Measurements from ENCODE around the gene ZNF326.
"Not testable (repeated sequence)": the region's sequence is repeated elsewhere in the genome, so short reads cannot be mapped to it uniquely, and the experiment has no call there.

The ZNF326 gene

GRCh38 chr1:89971600-89971999 is 23.3 kb upstream of the ZNF326 start:
- no peak for DNase-seq (ENCODE audit: low spot score)

DNA sequence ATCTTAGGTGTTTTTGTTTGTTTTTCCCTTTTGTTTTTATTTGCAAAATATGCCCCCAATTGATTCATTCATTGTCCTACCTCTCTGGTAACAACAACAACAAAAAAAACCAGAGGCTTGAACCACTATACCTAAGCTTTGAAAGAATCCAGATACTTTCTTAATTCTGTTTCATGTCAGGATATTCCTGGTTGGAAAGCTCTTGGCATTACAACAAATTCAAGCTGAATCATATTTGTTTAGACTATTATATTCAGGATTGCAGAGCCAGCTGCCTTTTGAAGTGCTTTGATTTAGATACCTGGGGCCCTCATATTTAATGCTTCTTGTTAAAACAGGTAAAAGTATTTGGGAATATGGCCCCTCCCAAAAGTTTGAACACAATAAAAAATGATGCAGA is 22.9 kb upstream of the ZNF326 start:
- no peak for DNase-seq (ENCODE audit: low spot score)

DNA sequence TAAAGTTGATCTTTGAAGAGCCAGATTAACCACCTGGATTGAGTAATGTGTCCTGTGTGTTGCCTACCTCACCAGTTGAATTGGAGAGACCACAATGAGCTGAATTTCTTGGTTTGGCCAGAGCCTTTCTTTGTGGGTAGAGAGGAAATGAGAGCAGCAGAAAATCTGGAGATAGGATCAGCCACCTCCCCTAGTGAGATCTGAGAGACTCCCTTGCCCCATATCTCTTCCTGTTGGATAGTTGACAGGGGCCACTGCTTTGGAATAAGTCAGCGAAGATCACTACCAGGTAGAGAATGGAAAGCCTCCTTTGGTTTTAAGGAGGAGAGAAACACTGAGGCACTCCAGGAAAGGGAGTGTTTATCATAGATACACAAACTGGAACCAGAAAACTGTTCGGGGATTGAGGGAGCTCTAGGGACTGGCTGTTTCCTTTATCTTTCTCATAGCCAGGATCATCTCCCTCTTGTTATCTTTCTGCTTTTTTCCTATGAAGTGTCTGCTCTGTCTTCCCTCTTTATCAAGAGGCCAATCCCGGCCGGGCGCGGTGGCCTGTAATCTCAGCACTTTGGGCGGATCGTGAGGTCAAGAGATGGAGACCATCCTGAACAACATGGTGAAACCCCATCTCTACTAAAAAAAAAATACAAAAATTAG is 21.3 kb upstream of the ZNF326 start:
- DNase-seq (ENCODE audit: low spot score): no peak

GRCh38 chr1:89974256-89974655 is 20.7 kb upstream of the ZNF326 start:
- no peak for DNase-seq (ENCODE audit: low spot score)

DNA sequence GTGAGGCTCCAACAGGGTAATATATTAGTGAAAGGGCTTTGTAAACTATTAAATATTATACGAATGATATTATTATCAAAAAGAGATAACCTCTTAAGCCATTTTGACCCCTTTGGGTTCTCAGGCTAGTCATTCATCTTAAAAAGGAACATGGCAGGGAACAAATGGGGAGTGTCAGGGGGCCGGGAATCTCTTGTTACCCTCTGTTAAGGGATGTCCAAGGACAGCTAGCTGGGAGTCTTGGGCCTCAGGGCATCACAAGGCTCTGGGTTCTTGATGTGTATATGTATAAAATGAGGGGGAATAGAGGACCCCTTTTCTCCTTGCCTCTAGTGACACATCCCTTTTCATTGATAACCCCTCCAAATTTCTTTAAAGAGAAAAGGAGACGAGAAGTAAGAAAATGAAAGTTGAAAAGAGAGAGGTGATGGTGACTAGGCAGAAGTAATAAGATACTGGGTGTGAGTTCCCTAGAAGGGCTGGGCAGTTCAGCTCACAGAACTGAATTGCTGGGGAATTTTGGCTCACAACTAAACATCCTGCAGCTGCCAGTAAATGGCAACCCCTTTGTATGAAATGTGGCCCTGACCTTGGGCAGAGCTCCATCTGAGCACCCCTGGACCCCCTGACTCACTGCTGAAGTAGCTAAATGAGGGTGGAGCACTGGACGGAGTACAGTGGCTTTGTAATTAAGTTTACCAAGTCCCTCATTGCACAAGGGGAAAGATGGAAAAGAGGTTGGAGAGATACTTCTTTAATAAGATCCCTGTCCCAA is 20.0 kb upstream of the ZNF326 start:
- no peak for DNase-seq (ENCODE audit: low spot score)

DNA sequence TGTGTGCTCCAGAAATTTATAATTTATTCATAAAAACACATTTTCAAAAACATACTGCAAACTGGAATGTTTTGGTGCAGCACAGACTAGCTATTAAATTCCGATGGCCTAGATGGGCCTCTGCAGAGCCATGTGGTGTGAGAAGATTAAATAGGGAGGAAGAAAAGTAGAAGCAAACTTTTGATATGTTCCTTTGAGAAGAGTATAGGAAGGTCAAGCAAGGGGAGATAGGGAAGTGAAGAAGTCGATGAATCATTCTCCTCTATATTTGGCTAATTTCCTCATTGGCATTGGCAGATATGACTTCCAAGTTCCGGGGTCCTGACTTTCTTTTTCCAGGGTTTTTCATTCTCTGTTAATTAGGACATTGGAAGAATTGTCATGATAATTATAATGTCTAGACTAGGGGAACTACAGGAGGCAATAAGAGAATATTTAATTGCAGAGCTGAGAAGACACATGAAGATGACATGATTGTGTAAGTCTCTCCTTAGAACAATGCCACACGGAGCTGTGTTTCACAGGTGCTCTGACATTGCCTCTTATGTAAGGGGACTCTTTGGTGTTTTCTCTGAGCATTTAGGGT is 19.3 kb upstream of the ZNF326 start:
- DNase-seq (ENCODE audit: low spot score): no peak

GRCh38 chr1:89978755-89979154 is 16.2 kb upstream of the ZNF326 start:
- DNase-seq (ENCODE audit: low spot score): no peak

DNA sequence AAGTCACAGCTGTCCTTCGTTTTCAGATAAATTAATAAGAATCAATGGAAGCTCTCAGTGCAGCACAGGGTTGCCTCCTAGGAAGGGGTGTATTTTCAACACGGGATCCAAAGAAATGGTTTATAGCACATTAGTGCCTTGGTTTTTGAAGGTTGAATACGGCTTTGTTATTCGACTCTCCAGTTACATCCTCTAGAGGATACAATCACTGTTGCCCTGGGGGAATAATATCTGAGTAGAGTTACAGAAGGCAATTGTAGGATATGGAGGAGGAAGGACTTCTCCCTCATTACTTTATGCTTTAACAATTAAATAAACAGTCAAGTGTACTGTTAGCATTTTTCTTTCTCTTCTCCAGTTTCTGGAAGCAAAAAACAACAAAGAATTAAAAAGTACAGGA is 14.3 kb upstream of the ZNF326 start:
- DNase-seq (ENCODE audit: low spot score): no peak

GRCh38 chr1:89982846-89983245 is 12.1 kb upstream of the ZNF326 start:
- not testable (repeated sequence) for DNase-seq (ENCODE audit: low spot score)

- not testable (repeated sequence) for DNase-seq (ENCODE audit: low spot score)
Measured at GRCh38 chr1:89984564-89985116, 10.3 kb upstream of the ZNF326 start.

DNA sequence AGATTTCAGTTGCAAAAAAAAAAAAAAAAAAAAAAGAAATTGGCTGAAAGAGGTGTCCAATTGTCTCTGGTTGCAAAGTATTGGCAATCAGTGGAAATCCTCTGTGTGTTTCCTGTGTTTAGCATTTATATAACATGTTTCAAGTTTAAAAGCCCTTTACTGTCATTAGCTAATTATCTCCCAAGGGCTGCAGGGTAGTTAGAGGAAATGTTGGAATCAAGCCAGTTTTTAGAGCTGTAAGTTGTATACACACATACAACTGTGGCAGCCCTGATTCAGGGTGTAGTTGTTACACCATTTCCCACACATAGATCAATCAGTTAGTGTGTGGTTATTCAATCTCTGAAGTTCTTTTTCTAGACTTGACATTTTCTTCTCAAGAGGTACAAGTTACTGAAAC is 8.9 kb upstream of the ZNF326 start:
- no peak for DNase-seq (ENCODE audit: low spot score)

DNA sequence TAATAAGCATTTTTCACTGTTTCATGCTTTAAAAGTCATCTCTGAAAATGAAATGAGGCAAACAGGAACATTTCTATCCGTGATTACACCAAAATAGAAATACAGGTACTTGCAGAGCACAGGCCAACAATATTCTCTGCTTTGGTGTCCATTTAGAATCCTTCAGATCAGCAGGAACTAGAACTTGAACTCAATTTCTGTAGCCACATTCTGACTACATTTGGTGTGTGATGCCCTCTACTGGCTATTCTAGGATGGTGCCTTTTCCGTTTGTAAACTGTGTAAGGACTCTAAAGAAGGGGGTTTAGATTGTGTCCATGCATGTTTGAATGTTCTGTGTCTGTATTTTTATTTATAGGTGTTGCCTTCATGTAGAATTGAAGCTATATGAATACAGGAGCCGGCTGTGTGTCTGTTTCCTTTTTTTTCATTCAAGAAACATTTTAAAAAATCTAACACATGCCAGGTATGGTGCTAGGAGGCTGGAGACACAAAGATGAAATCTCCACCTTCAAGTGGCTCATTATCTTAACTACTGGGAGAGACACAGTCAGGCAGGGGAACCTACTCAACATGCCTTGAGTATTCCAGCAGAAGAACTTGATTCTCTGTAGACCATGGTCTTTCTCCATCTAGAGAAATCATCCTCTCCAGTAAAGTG is 7.6 kb upstream of the ZNF326 start:
- DNase-seq (ENCODE audit: low spot score): no peak

DNA sequence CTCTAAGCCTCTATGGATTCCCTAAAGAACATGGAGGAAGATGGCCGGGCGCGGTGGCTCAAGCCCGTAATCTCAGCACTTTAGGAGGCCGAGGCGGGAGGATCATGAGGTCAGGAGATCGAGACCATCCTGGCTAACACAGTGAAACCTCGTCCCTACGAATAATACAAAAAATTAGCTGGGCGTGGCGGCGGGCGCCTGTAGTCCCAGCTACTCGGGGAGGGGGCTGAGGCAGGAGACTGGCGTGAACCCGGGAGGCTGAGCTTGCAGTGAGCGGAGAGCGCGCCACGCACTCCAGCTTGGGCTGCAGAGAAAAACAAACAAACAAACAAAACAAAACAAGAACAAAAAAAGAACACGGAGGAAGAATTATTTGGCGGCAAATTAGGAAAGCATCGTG is 5.8 kb upstream of the ZNF326 start:
- no peak for DNase-seq (ENCODE audit: low spot score)

- DNase-seq (ENCODE audit: low spot score): no peak
Measured at GRCh38 chr1:89989799-89990198, 5.1 kb upstream of the ZNF326 start.

- no peak for DNase-seq (ENCODE audit: low spot score)
Measured at GRCh38 chr1:89990976-89991831, 3.7 kb upstream of the ZNF326 start.

GRCh38 chr1:89993541-89993940 is 1.4 kb upstream of the ZNF326 start:
- no peak for DNase-seq (ENCODE audit: low spot score)

DNA sequence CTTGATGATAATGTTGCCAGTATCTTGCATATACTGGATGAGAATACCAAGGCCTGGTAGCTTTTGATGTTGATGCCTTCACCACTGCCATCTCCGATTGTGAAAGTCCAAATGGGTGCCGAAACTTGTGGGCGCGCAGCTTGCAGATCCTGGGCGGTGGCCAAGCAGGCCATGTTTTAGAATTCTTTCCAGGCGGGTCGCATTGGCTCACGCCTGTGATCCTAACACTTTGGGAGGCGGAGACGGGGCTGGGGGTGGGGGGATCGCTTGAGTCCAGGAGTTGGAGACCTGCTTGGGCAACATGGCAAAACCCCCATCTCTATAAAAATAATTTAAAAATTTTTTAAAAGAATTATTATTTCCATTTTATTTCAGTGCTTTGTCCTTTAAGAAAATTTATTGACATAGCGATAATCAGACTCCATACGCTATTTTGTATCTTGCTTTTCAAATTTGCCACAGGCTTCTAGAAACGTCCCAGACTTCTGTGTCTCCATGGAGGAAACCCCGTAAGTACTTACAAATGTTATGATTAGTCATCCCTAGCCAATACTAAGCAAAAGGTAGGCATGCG is 592 bp upstream of the ZNF326 start:
- DNase-seq (ENCODE audit: low spot score): no peak

DNA sequence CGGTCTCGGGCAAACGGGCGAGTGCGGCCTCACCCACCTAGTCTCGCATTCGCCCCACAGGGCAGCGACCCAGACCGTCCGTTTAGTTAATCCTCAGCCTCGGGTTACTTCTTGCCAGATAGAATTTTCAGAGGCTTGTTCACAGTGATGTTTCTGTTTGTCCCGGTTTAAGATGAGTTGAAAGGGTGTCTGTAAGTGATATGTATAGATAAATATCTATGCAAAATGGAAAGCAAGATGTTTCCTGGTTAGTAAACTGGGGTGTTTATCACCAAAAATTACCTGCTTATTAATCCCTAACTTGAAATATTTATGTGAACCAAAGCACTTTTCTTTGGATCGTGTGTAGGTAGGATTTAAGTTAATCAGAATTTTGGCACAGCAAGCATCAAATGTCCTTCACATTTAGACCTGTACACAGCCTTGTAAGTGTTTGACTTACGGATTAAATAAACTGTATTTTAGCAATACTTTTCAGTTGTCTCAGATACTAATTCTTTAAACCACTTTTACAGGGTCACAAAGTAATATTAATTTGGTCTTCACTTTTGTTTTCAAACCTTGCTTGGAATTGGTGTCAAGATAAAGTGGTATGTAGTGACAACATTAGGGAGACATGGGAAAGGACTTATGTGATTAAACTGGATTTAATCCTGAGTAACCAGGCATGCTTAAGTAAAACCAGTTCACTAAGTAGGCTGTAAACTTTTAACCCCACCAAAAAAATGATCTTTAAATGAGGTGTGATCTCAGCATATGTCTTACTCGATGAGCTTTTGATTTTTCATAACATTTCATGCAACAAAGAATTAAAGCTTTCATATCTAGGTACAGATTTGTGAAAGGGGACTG is 914 bp downstream of the ZNF326 start:
- DNase-seq (ENCODE audit: low spot score): no peak

DNA sequence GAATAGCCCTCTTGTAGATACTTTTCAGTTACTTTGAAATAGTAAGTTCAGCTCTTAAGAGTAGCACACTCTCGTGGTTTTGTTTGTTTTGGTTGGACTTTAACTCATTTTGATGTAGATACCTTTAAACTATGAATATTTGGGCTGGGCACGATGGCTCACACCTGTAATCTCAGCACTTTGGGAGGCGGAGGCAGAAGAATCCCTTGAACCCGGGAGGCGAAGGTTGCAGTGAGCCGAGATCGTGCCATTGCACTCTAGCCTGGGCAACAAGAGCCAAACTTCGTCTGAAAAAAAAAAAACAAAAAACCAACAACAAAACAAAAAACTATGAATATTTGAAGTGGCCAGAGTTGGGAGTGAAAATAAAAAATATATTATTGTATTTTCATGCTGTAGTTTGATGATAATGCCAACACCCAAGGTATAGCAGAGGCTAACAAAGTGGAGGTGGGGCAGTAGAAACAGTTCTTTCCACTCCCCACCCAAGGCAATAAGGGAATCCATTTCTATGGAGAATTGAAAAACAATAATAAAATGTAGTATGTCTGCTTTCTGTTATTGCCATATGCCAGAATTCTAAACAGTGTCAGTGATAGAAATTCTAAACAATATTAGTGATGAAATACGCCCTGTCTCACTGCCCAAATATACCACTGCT is 1.7 kb downstream of the ZNF326 start:
- no peak for DNase-seq (ENCODE audit: low spot score)

GRCh38 chr1:89997152-89997551 is 2.2 kb downstream of the ZNF326 start:
- DNase-seq (ENCODE audit: low spot score): not testable (repeated sequence)
